Measurements from ENCODE around the gene ERVFRD-1. TPM values are rescaled to one million over a fixed set of nuclear protein-coding genes. Genes with fewer than 3 reads are reported as not detected.
A peak's percentile ranks its signal among the peaks of the same experiment; 100 is the strongest.

Gene ERVFRD-1
- total and polyA plus RNA-seq, 2 of the 13 experiments (the other 11 are each of a cell fraction or from before 2014, with no cell fraction given) = not detected

DNA sequence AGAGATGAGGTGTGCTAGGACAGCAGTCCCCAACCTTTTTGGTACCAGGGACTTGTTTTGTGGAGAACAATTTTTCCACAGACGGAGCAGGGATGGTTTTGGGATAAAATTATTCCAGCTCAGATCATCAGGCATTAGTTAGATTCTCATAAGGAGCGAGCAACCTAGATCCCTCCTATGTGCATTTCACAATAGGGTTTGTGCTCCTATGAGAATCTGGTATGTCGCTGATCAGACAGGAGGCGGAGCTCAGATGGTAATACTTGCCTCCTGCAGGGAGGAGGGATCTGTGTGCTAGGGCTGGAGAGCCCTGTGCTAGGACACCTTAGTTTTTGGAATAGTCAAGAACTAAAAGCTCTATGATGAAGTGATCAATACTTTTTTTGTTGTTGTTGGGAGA lies 15.4 kb downstream of the ERVFRD-1 start (continued):
- TF ChIP-seq RBFOX2 (IDR thresholded peaks at IDR 0.05; ENCODE audit: low read depth, low read length) (0 out of 2 replicates have a peak, but pooled peaks have one; percentile 11), STAG1 (CRISPR knock-in tag; IDR thresholded peaks at IDR 0.05) (no peak), POLR2AphosphoS5 (IDR thresholded peaks at IDR 0.05; ENCODE audit: low read depth, low read length) (no peak), THAP11 (CRISPR knock-in tag; IDR thresholded peaks at IDR 0.05) (peak; percentile 18; the same call in 1 of the 2 replicates)

DNA sequence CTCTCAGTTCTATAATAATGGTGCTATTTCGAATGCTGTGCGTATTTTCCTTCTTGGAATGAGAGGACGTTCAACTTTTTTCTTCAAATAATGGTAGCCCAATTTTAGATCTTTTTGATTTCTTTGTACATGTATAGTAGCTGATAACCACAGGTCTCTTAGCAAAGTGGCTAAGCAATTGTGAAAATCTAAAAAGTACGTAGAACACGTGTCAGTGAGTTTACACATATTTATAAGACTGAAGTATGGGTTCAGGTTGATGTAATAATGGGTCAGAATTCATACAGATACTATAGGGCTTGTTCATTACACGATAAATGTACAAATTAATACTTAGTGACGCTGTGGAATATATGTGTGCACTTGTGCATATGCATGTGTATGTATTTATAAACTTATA lies 16.6 kb downstream of the ERVFRD-1 start:
- no peak for DNase-seq (ENCODE audit: low spot score)
- Histone ChIP-seq H3K27me3 (ENCODE audit: control insufficient read depth in 1 of 2, insufficient read depth in 2 of 2, low read length in 2 of 2) (no peaks in the 10 kb centered on the region; a peak in 1 of 5 replicates), H3K79me2 (ENCODE audit: insufficient read depth, low read length) (peaks cover 55% of the 10 kb centered on the region), H3K36me3 (replicated peaks in 1 of 2; ENCODE audit: control insufficient read depth in 1 of 2, insufficient read depth in 2 of 2, low read length in 2 of 2) (no peaks in the 10 kb centered on the region), H3K27ac (ENCODE audit: extremely low read length, insufficient read depth, low read length) (peak overlapping the region; percentile 90), H3K9ac (ENCODE audit: insufficient read depth, low read depth, low read length) (peak overlapping the region; percentile 85), H3K9me3 (ENCODE audit: low read length) (no peaks in the 10 kb centered on the region), H4K20me1 (ENCODE audit: insufficient read depth, low read length) (peaks cover 9% of the 10 kb centered on the region; the same call in 1 of the 2 replicates), H3K4me2 (ENCODE audit: low read depth, low read length) (peak overlapping the region; percentile 86), H2AFZ (ENCODE audit: low read length) (no peak overlapping the region), H3K4me3 (replicated peaks in 1 of 3; ENCODE audit: insufficient read depth in 1 of 3, low read depth in 2 of 3, low read length in 3 of 3) (peak overlapping the region; percentile 93 to 99 (median 97)), H3K4me1 (ENCODE audit: insufficient read depth, low read length) (peaks cover 43% of the 10 kb centered on the region)
- FAIRE-seq = no peak
- in situ Hi-C loops (cut with HindIII; ENCODE audit: extremely low pct_ligation_motif_present, low pct_unique_long_range_greater_than_20kb) (no loop called here), intact Hi-C loops (cut with micrococcal nuclease; ENCODE audit: unreplicated experiment) (loop anchor here (5.0 kb wide), 1 partner anchor 47 kb away; no protein-coding TSS in a partner anchor)
- ChIA-PET CTCF (ENCODE audit: low intra/inter-chr PET ratio, low total read pairs) (no interaction called here), POLR2A (interaction anchor here (0.6 to 0.8 kb wide), 2 partner anchors 28 to 82 kb away, joined by 3 read pairs; no protein-coding TSS in a partner anchor)
- 3% methylated on average over 7 of the region's 7 CpGs for WGBS (ENCODE audit: low lambda C conversion rate)
- BruUV-seq (replicated peaks) = no TSS peak
- ATAC-seq = no peak
- TF ChIP-seq, protein P1, sequence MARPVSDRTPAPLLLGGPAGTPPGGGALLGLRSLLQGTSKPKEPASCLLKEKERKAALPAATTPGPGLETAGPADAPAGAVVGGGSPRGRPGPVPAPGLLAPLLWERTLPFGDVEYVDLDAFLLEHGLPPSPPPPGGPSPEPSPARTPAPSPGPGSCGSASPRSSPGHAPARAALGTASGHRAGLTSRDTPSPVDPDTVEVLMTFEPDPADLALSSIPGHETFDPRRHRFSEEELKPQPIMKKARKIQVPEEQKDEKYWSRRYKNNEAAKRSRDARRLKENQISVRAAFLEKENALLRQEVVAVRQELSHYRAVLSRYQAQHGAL (CRISPR knock-in tag; IDR thresholded peaks at IDR 0.05; ENCODE audit: not compliant biosample characterization) = no peak
- 0 out of 2 replicates have a peak, but pooled peaks have one; percentile 14 for TF ChIP-seq MTF1 (CRISPR knock-in tag; IDR thresholded peaks at IDR 0.05)
- no peak for TF ChIP-seq SSRP1 (CRISPR knock-in tag; IDR thresholded peaks at IDR 0.05)
- TF ChIP-seq, protein P2, sequence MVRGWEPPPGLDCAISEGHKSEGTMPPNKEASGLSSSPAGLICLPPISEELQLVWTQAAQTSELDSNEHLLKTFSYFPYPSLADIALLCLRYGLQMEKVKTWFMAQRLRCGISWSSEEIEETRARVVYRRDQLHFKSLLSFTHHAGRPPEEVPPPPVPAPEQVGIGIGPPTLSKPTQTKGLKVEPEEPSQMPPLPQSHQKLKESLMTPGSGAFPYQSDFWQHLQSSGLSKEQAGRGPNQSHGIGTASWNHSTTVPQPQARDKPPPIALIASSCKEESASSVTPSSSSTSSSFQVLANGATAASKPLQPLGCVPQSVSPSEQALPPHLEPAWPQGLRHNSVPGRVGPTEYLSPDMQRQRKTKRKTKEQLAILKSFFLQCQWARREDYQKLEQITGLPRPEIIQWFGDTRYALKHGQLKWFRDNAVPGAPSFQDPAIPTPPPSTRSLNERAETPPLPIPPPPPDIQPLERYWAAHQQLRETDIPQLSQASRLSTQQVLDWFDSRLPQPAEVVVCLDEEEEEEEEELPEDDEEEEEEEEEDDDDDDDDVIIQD (CRISPR knock-in tag; IDR thresholded peaks at IDR 0.05; ENCODE audit: low read depth) = no peak
- no peak for TF ChIP-seq ZNF552 (CRISPR knock-in tag; IDR thresholded peaks at IDR 0.05; ENCODE audit: borderline replicate concordance)
- TF ChIP-seq, protein P3, sequence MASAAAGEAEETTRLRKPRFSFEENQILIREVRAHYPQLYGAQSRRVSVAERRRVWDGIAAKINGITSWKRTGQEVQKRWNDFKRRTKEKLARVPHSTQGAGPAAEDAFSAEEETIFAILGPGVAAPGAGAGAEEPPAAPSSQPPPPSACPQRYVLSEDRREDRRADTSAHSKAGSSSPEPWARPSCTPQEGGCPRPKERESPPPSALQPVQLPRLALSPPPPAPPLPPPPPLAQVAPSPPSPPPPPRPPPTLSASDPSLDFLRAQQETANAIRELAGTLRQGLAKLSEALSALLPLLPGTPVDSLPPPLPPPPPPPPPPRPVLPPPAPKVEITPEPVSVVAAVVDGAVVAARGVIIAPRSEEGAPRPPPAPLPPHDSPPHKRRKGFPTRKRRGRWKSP (CRISPR knock-in tag; IDR thresholded peaks at IDR 0.05) = no peak
- TF ChIP-seq MAFG (CRISPR knock-in tag; IDR thresholded peaks at IDR 0.05) = no peak
- TF ChIP-seq ZBTB7A (CRISPR knock-in tag; IDR thresholded peaks at IDR 0.05) = no peak
- TF ChIP-seq, protein P4, sequence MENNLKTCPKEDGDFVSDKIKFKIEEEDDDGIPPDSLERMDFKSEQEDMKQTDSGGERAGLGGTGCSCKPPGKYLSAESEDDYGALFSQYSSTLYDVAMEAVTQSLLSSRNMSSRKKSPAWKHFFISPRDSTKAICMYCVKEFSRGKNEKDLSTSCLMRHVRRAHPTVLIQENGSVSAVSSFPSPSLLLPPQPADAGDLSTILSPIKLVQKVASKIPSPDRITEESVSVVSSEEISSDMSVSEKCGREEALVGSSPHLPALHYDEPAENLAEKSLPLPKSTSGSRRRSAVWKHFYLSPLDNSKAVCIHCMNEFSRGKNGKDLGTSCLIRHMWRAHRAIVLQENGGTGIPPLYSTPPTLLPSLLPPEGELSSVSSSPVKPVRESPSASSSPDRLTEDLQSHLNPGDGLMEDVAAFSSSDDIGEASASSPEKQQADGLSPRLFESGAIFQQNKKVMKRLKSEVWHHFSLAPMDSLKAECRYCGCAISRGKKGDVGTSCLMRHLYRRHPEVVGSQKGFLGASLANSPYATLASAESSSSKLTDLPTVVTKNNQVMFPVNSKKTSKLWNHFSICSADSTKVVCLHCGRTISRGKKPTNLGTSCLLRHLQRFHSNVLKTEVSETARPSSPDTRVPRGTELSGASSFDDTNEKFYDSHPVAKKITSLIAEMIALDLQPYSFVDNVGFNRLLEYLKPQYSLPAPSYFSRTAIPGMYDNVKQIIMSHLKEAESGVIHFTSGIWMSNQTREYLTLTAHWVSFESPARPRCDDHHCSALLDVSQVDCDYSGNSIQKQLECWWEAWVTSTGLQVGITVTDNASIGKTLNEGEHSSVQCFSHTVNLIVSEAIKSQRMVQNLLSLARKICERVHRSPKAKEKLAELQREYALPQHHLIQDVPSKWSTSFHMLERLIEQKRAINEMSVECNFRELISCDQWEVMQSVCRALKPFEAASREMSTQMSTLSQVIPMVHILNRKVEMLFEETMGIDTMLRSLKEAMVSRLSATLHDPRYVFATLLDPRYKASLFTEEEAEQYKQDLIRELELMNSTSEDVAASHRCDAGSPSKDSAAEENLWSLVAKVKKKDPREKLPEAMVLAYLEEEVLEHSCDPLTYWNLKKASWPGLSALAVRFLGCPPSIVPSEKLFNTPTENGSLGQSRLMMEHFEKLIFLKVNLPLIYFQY (CRISPR knock-in tag; IDR thresholded peaks at IDR 0.05; ENCODE audit: borderline replicate concordance) = 0 out of 2 replicates have a peak, but pooled peaks have one; percentile 15
- no peak for TF ChIP-seq AKAP8 (CRISPR knock-in tag; IDR thresholded peaks at IDR 0.05)
- 0 out of 2 replicates have a peak, but pooled peaks have one; percentile 5 for TF ChIP-seq KLF6 (CRISPR knock-in tag; IDR thresholded peaks at IDR 0.05)
- TF ChIP-seq NONO (IDR thresholded peaks at IDR 0.05) = no peak
- TF ChIP-seq NONO (CRISPR knock-in tag; conservative IDR thresholded peaks at IDR 0.05) = 0 out of 2 replicates have a peak, but pooled peaks have one; percentile 10

All from HepG2 (cell line).